Activated CD4-positive, CD25-positive, alpha-beta regulatory T cell (primary cell): ENCODE measurements around the gene VPS41.

Experiments
- DNase-seq, 4 experiments: peaks; one replicate each; lab custom pipeline; 2025; lab: John Stamatoyannopoulos, UW

The VPS41 gene

GRCh38 chr7:38806912-38807311 lies 102.1 kb downstream of the VPS41 start:
- DNase-seq = no peak

- no peak for DNase-seq
These were observed 107.2 kb downstream of the VPS41 start for GRCh38 chr7:38801786-38802185.

GRCh38 chr7:38798552-38799267 lies 110.3 kb downstream of the VPS41 start:
- no peak for DNase-seq

- DNase-seq = peak; percentile 7 to 24 (median 15)
These were observed 112.1 kb downstream of the VPS41 start for GRCh38 chr7:38796626-38797501.

GRCh38 chr7:38795593-38795992 lies 113.4 kb downstream of the VPS41 start:
- no peak for DNase-seq

GRCh38 chr7:38781991-38782390 lies 127.0 kb downstream of the VPS41 start:
- no peak for DNase-seq

- no peak for DNase-seq
These were observed 131.4 kb downstream of the VPS41 start for GRCh38 chr7:38777609-38778008.

- no peak for DNase-seq
These were observed 133.3 kb downstream of the VPS41 start for GRCh38 chr7:38775506-38776175.

GRCh38 chr7:38773430-38773829 lies 135.6 kb downstream of the VPS41 start:
- DNase-seq = no peak

GRCh38 chr7:38760226-38760625 lies 148.8 kb downstream of the VPS41 start:
- DNase-seq = no peak

- no peak for DNase-seq
These were observed 150.0 kb downstream of the VPS41 start for GRCh38 chr7:38759028-38759427.

- DNase-seq = no peak
These were observed 151.1 kb downstream of the VPS41 start for GRCh38 chr7:38757931-38758330.

- DNase-seq = no peak
These were observed 152.5 kb downstream of the VPS41 start for GRCh38 chr7:38756521-38756920.

GRCh38 chr7:38753347-38753746 lies 155.6 kb downstream of the VPS41 start:
- DNase-seq = no peak

GRCh38 chr7:38751416-38751815 lies 157.6 kb downstream of the VPS41 start:
- DNase-seq = no peak

GRCh38 chr7:38748056-38748610 lies 160.9 kb downstream of the VPS41 start:
- no peak for DNase-seq

- no peak for DNase-seq
These were observed 162.6 kb downstream of the VPS41 start for GRCh38 chr7:38746438-38746837.

GRCh38 chr7:38744746-38745145 lies 164.2 kb downstream of the VPS41 start:
- no peak for DNase-seq

- DNase-seq = no peak
These were observed 165.1 kb downstream of the VPS41 start for GRCh38 chr7:38743899-38744298.

- no peak for DNase-seq
These were observed 168.9 kb downstream of the VPS41 start for GRCh38 chr7:38740041-38740440.

GRCh38 chr7:38736138-38736537 lies 172.9 kb downstream of the VPS41 start:
- no peak for DNase-seq

- DNase-seq = no peak
These were observed 177.8 kb downstream of the VPS41 start for GRCh38 chr7:38731215-38731614.
